ENCODE results near the gene PLCD4. TPM values are rescaled to one million over a fixed set of nuclear protein-coding genes. Genes with fewer than 3 reads are reported as not detected.

PLCD4 gene
- total RNA-seq, 4 donors from 2014 or later = 0.34 to 2.7 (median 0.59) TPM

DNA sequence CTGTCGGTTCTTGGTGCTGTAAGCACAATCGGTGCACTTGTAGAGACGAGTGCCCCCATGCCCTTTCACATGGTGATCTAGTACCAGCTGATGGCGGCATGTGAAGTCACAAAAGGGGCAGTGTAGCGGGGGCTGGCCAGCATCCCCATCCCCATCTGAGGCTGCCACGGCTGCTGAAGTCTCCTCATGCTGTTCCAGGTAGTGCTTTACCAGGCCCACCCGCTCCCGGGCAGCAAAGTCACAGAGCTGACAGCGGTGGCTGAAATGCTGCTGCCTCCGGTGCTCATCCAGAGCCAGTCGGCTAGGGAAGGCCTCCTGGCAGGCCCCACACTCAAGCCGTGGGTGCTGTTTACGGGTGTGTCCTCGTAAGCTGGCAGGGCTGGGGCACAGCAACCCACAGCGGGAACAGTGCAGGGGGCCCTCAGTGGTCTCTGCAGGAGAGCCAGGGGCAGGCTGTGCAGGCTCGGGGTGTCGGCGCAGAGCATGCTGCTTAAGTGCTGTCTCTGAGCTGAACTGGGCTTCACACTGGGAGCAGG, 34.5 kb downstream of the PLCD4 start:
- intact Hi-C loops (cut with DNase I; ENCODE audit: low total_unique reads) = no loop called here
- no peak for TF ChIP-seq POLR2A (IDR thresholded peaks at IDR 0.05)
- TF ChIP-seq, protein P1, sequence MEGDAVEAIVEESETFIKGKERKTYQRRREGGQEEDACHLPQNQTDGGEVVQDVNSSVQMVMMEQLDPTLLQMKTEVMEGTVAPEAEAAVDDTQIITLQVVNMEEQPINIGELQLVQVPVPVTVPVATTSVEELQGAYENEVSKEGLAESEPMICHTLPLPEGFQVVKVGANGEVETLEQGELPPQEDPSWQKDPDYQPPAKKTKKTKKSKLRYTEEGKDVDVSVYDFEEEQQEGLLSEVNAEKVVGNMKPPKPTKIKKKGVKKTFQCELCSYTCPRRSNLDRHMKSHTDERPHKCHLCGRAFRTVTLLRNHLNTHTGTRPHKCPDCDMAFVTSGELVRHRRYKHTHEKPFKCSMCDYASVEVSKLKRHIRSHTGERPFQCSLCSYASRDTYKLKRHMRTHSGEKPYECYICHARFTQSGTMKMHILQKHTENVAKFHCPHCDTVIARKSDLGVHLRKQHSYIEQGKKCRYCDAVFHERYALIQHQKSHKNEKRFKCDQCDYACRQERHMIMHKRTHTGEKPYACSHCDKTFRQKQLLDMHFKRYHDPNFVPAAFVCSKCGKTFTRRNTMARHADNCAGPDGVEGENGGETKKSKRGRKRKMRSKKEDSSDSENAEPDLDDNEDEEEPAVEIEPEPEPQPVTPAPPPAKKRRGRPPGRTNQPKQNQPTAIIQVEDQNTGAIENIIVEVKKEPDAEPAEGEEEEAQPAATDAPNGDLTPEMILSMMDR (IDR thresholded peaks at IDR 0.05) = no peak
- WGBS, 2 donors = 92 to 95% methylated on average over 12 to 17 of the region's 18 CpGs
- H3K4me3 ChIP-seq (ENCODE audit: low read depth, poor library complexity, severe bottlenecking) = no peak overlapping the region
- no peak for DNase-seq (ENCODE audit: low spot score in 2 of 2)

DNA sequence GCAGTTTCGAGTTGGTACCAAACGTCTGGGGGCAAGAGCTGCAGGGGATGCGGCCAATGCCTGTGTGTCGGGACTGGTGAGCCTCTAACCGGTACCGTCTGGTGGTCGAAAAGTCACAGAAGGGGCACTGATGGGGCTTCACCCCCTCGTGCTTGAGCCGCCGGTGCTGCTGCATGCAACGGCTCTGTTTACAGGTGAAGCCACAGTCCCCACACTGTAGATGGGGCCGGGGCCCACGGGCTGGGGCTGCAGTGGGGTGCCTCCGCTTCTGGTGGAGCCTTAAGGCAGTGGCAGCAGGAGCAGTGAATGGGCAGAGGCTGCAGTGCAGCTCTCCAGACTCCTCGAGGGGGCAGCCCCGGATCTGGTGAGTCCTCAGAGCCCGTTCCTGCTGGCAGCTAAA, 35.1 kb downstream of the PLCD4 start:
- TF ChIP-seq POLR2A (IDR thresholded peaks at IDR 0.05) = no peak
- TF ChIP-seq, protein P1 (IDR thresholded peaks at IDR 0.05) = no peak
- no peak for DNase-seq (ENCODE audit: low spot score in 2 of 2)
- intact Hi-C loops (cut with DNase I; ENCODE audit: low total_unique reads) = no loop called here
- H3K4me3 ChIP-seq (ENCODE audit: low read depth, poor library complexity, severe bottlenecking) = no peak overlapping the region
- 89 to 92% methylated on average over 17 of the region's 17 CpGs for whole genome bisulfite sequencing, 2 donors

DNA sequence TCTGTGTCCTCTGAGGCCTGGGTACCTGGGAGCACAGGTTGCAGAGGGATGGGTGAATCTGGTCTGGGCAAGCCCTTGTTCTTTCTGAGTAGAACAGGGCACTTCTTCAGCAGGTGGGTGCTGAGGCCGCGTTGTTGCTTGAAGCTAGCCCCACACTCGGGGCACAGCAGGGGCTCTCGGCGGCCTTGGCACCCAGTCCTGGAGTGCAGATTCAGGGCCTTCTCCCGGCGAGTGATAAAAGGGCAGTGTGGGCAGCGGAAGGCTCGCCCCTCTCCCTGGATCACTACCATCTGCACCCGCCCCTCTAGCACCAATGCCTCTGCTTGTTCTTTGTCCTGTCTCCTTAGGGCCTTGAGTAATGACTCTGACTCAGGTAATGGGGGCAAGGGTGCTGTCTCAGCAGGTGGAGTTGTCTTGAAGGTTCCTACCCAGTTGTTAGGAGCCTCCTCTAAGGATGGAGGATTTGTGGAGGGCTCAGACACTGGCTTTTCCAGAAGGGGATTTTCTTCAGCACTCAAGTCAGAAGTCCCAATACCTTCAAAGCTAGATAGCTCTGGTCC, 36.1 kb downstream of the PLCD4 start:
- DNase-seq (ENCODE audit: low spot score in 2 of 2) = no peak

DNA sequence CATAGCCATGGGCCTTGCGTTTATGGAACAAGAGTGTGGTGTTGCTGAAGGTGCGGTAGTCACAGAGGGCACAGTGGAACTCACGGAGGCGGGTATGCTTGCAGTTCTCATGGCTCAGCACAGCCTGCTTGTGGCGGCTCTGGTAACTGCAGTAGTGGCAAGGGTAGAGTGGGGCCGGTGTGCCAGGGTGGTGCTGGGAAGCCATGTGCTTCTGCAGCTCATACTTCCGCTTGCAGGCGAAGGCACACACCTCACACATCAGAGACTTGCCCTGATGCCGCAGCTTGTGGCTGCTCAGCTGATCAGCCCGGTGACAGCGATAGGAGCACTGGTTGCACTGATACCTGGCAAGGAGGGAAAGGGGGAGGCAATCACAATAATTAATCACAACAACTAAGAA, 37.0 kb downstream of the PLCD4 start:
- DNase-seq (ENCODE audit: low spot score in 2 of 2) = no peak
- TF ChIP-seq, protein P1 (IDR thresholded peaks at IDR 0.05) = no peak
- TF ChIP-seq POLR2A (IDR thresholded peaks at IDR 0.05) = no peak
- 90 to 96% methylated on average over 10 to 11 of the region's 11 CpGs for WGBS, 2 donors
- H3K4me3 ChIP-seq (ENCODE audit: low read depth, poor library complexity, severe bottlenecking) = no peak overlapping the region
- intact Hi-C loops (cut with DNase I; ENCODE audit: low total_unique reads) = no loop called here

More for the DNA sequence above, 36.1 kb downstream of the PLCD4 start:
- no peak overlapping the region for H3K4me3 ChIP-seq (ENCODE audit: low read depth, poor library complexity, severe bottlenecking)
- intact Hi-C loops (cut with DNase I; ENCODE audit: low total_unique reads) = no loop called here
- WGBS, 2 donors = 89 to 90% methylated on average over 10 of the region's 10 CpGs
- TF ChIP-seq POLR2A (IDR thresholded peaks at IDR 0.05) = no peak
- TF ChIP-seq, protein P1 (IDR thresholded peaks at IDR 0.05) = no peak

DNA sequence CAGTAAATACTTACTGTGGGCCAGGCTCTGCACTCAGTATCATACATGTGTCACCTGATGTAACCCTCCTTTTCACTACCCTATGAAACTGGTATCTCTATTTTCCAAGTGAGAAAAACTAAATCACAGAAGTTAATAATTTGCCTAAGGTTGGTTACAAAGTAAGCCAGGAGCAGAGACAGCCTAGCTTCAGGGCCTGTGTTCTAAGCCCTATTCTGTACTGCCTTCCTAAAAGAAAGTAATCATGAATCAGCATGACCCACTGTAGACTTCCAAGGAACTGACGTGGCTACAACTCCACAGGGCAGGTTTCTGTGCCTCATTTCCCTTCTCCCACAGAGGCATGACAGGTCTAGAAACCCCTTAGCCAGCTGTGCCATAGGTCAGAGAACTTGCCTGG, 37.4 kb downstream of the PLCD4 start:
- intact Hi-C loops (cut with DNase I; ENCODE audit: low total_unique reads) = no loop called here
- WGBS, 2 donors = 89 to 94% methylated on average over 1 of the region's 1 CpG
- TF ChIP-seq POLR2A (IDR thresholded peaks at IDR 0.05) = no peak
- TF ChIP-seq, protein P1 (IDR thresholded peaks at IDR 0.05) = no peak
- DNase-seq (ENCODE audit: low spot score in 2 of 2) = no peak
- H3K4me3 ChIP-seq (ENCODE audit: low read depth, poor library complexity, severe bottlenecking) = no peak overlapping the region

All from lower leg skin (tissue), 4 donors.